Measurements from ENCODE around the gene ABR.
A peak's percentile ranks its signal among the peaks of the same experiment; 100 is the strongest.
"Not testable (repeated sequence)": the region's sequence is repeated elsewhere in the genome, so short reads cannot be mapped to it uniquely, and the experiment has no call there.

The ABR gene

GRCh38 chr17:1145311-1145986, 34.3 kb downstream of the ABR start:
- DNase-seq: no peak

GRCh38 chr17:1144162-1144561, 35.6 kb downstream of the ABR start:
- no peak for DNase-seq

- DNase-seq: no peak
Measured at GRCh38 chr17:1143573-1143972, 36.2 kb downstream of the ABR start.

- no peak for DNase-seq
Measured at GRCh38 chr17:1142561-1142971, 37.2 kb downstream of the ABR start.

- peak; percentile 28 for DNase-seq
Measured at GRCh38 chr17:1137465-1137894, 42.3 kb downstream of the ABR start.

DNA sequence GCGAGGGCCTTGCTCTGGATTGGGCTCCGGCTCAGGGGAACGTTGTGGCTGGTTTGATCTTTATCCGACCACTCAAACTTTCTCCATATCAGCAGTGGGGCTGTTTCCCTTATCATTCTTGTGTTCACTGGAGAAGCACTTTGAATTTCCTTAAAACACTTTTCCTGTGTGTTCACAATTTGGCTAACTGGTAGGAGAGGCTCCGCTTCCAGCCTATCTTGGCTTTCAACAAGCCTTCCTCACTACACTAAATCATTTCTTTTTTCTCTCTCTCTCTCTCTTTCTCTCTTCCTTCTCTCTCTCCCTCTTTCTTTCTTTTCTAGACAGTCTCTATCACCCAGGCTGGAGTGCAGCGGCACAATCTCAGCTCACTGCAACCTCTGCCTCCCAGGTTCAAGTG, 43.0 kb downstream of the ABR start:
- no peak for DNase-seq

DNA sequence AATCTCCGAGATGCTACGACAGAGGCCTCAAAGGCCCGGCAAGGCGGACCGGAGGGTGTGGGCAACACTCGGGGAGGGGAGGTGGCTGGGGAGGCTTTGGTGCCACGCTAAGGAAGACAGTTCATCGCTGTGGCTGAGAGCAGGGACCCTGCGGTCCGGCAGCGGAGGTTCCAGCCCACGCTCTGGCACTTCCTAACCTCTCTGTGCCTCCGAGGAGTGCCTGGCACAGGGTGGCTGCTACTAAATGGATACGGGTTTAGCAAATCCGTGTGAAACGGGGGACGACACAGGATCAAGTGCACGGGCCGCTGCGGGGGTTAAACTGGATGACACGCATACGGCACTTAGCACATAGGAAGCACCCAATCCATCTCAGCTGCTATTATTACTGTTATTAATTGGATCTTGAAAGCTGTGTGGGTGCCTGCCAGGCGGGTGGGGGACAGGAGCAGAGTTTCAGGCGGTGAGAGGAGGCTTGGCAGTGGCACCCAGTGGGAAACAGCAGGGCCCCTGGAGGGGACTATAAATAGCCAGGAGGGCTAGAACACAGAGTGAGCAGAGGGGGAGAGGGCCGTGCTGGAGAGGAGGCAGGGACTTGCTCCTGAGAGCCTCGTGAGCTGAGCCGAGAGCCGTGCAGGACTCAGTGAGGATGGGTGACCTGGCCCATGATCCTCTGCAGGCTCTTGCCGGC, 45.0 kb downstream of the ABR start:
- no peak for DNase-seq

GRCh38 chr17:1130191-1130590, 49.6 kb downstream of the ABR start:
- no peak for DNase-seq

DNA sequence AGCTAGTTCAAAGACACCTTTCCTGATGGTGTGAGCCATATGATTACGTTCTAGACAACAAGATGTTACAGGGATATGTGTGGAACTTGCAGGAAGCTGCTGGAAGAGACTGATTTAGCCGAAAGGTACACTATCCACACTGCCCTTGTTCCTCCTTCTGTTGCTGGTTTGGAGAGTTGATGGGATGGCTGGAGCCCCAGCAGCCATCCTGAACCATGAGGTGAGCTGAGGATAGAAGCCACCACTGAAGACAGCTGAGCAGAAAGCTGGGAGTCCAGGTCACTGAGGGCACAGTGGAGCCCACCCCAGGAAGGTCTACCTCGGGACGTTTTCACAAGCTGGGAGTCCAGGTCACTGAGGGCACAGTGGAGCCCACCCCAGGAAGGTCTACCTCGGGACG, 51.3 kb downstream of the ABR start:
- DNase-seq: not testable (repeated sequence)

- no peak for DNase-seq
Measured at GRCh38 chr17:1126801-1127550, 52.8 kb downstream of the ABR start.

DNA sequence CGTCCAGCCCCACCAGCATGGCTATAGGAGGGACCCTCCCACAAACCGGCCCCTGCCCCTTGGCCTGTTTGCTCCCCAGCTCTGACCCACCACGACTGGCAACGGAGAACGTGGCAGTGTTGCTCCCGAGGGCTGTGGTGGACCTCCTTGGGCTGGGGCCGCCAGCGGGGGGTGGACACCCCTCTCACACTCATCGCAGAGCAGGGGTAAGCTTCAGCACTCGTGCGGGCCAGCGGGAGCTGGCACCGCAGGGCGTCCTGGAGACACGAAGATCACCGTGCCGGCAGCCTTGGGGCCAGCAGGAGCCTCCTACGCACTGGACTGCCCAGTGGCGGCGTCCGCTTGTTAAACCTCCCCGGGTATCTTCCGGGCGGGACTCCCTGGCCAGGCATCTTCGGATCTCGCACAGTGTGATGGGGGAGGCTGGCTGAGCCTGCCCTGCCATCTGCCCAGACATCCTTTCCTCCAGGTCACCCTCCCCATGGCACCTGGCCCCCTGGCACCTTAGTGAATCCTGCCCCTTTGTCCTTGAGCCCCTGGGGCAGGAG, 53.5 kb downstream of the ABR start:
- no peak for DNase-seq

- no peak for DNase-seq
Measured at GRCh38 chr17:1125788-1126145, 54.0 kb downstream of the ABR start.

DNA sequence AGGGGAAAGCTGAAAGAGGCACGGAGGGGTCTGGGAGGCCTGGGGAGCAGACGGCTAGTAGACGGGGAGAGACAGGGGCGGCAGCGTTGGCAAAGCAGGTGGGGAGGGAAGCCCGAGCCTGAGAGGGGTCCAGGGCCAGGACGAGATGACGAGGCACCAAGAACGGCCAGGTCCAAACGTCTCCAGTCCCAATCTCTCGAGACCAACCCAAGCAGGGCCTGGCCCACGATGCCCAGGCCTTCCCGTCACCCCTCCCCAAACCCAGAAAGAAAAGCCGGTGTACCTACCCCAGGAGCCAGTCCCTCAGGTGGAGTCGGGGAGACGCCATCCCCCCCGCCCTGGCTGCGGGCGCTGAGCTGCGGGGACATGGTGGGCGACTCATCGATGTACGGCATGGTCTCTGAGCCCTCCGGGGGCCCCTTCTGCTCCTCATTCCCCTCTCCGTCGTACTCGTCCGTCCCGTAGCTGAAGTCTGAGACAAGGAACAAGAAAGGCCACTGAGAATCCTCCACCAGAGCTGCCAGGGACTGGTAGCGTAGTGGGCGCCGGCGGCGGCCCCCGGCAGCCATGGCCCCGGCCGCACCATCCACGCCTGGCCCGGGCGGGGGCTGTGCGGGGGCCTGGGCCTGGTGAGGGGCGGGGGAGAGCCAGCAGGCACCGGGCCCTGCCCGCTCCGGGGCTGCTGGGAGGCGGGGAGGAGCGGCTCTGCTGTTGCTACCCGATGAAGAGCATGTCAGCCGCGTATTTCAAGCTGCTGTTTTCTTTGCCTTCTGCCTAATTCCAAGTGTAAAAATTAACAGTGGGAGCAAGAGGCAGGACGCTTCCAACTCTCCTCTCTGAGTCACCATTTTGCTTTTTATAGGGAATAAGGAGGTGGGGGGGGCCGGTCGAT, 54.6 kb downstream of the ABR start:
- DNase-seq: no peak

GRCh38 chr17:1123921-1124715, 55.7 kb downstream of the ABR start:
- no peak for DNase-seq

DNA sequence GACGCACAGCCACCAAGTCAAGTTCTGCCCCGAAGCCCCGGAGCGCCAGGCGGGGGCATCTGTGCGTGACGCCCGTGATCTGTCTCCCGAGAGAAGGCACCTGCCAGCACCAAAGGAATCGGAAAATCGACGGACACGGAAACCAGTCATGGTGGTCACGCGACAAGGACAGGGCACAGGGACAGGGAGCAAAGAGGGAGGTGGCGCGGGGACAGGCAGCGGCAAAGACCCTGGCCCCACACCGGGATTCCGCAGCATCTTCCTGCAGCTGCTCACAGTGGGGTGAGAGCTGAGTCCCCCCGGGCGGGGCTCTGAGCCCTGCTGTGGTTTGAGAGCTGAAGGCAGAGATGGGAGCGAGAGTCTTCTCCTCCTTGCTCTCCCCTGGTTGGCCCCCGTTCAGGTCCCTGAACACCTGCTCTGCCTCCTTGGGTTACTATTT, 56.4 kb downstream of the ABR start:
- DNase-seq: no peak

- peak; percentile 86 for DNase-seq
Measured at GRCh38 chr17:1122533-1123392, 57.0 kb downstream of the ABR start.

- DNase-seq: not testable (repeated sequence)
Measured at GRCh38 chr17:1121442-1121817, 58.4 kb downstream of the ABR start.

GRCh38 chr17:1120596-1121441, 59.0 kb downstream of the ABR start:
- DNase-seq: no peak

GRCh38 chr17:1119924-1120323, 59.9 kb downstream of the ABR start:
- no peak for DNase-seq

DNA sequence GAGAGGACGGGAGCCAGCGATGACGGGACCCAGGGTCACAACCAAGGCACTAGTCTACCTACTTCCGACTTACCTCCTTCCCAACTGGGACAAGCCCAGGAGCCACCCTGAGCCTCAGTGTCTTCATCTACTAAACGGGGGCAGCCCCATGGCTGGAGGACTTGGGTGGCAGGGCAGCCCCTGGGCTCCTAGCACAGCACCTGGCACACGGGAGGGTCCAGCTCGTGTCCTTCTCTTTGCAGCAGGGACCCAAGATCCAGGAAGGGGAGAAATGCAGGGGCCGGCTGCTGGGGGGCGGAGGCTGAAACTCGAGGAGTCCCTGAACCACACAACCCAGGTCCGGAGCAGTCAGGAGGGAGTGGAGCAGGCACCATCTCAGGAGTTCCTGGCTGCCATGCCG, 63.2 kb downstream of the ABR start:
- no peak for DNase-seq
